ENCODE results near the gene JAKMIP2. TPM values are rescaled to one million over a fixed set of nuclear protein-coding genes. Genes with fewer than 3 reads are reported as not detected.

Gene JAKMIP2
- polyA plus RNA-seq, 2 donors = 0.10 to 0.20 TPM

- Histone ChIP-seq H3K27me3 (ENCODE audit: control insufficient read depth in 1 of 2, insufficient read depth in 2 of 2, low read length in 2 of 2) (peaks cover 0 to 2% of the 10 kb centered on the region in 2 donors), H3K9me3 (ENCODE audit: control insufficient read depth in 2 of 2, insufficient read depth in 1 of 2, low read depth in 1 of 2, low read length in 1 of 2) (no peaks in the 10 kb centered on the region), H3K4me3 (ENCODE audit: low read depth in 1 of 2, low read length in 2 of 2) (no peak overlapping the region), H3K36me3 (ENCODE audit: control insufficient read depth in 2 of 2, insufficient read depth in 2 of 2, low read length in 1 of 2) (no peaks in the 10 kb centered on the region), H3K27ac (ENCODE audit: low read depth in 2 of 2, low read length in 1 of 2) (no peak overlapping the region), H3K4me1 (ENCODE audit: control insufficient read depth in 2 of 2, insufficient read depth in 2 of 2, low read length in 1 of 2) (no peaks in the 10 kb centered on the region)
- 70 to 71% methylated on average over 6 of the region's 6 CpGs for WGBS, 2 donors
These were observed 14.2 kb upstream of the JAKMIP2 start for GRCh38 chr5:147796556-147797308.

GRCh38 chr5:147791181-147791580 lies 8.7 kb upstream of the JAKMIP2 start:
- Histone ChIP-seq H3K36me3 (ENCODE audit: control insufficient read depth in 2 of 2, insufficient read depth in 2 of 2, low read length in 1 of 2) (no peaks in the 10 kb centered on the region), H3K4me3 (ENCODE audit: low read depth in 1 of 2, low read length in 2 of 2) (no peak overlapping the region), H3K27me3 (ENCODE audit: control insufficient read depth in 1 of 2, insufficient read depth in 2 of 2, low read length in 2 of 2) (no peaks in the 10 kb centered on the region), H3K27ac (ENCODE audit: low read depth in 2 of 2, low read length in 1 of 2) (no peak overlapping the region), H3K4me1 (ENCODE audit: control insufficient read depth in 2 of 2, insufficient read depth in 2 of 2, low read length in 1 of 2) (no peaks in the 10 kb centered on the region), H3K9me3 (ENCODE audit: control insufficient read depth in 2 of 2, insufficient read depth in 1 of 2, low read depth in 1 of 2, low read length in 1 of 2) (no peaks in the 10 kb centered on the region)
- WGBS, 2 donors = 72 to 76% methylated on average over 6 of the region's 6 CpGs

- WGBS, 2 donors = 87 to 89% methylated on average over 2 of the region's 2 CpGs
- no peaks in the 10 kb centered on the region for H3K27me3 ChIP-seq (ENCODE audit: control insufficient read depth in 1 of 2, insufficient read depth in 2 of 2, low read length in 2 of 2)
These were observed 7.3 kb upstream of the JAKMIP2 start for GRCh38 chr5:147789820-147790219.

GRCh38 chr5:147788023-147788422 lies 5.5 kb upstream of the JAKMIP2 start:
- Histone ChIP-seq H3K9me3 (ENCODE audit: control insufficient read depth in 2 of 2, insufficient read depth in 1 of 2, low read depth in 1 of 2, low read length in 1 of 2) (no peaks in the 10 kb centered on the region), H3K27me3 (ENCODE audit: control insufficient read depth in 1 of 2, insufficient read depth in 2 of 2, low read length in 2 of 2) (no peaks in the 10 kb centered on the region), H3K36me3 (ENCODE audit: control insufficient read depth in 2 of 2, insufficient read depth in 2 of 2, low read length in 1 of 2) (no peaks in the 10 kb centered on the region), H3K4me1 (ENCODE audit: control insufficient read depth in 2 of 2, insufficient read depth in 2 of 2, low read length in 1 of 2) (no peaks in the 10 kb centered on the region), H3K4me3 (ENCODE audit: low read depth in 1 of 2, low read length in 2 of 2) (no peak overlapping the region), H3K27ac (ENCODE audit: low read depth in 2 of 2, low read length in 1 of 2) (no peak overlapping the region)

More at GRCh38 chr5:147789820-147790219, 7.3 kb upstream of the JAKMIP2 start:
- H3K9me3 ChIP-seq (ENCODE audit: control insufficient read depth in 2 of 2, insufficient read depth in 1 of 2, low read depth in 1 of 2, low read length in 1 of 2) = no peaks in the 10 kb centered on the region
- H3K36me3 ChIP-seq (ENCODE audit: control insufficient read depth in 2 of 2, insufficient read depth in 2 of 2, low read length in 1 of 2) = no peaks in the 10 kb centered on the region
- H3K27ac ChIP-seq (ENCODE audit: low read depth in 2 of 2, low read length in 1 of 2) = no peak overlapping the region
- no peaks in the 10 kb centered on the region for H3K4me1 ChIP-seq (ENCODE audit: control insufficient read depth in 2 of 2, insufficient read depth in 2 of 2, low read length in 1 of 2)
- H3K4me3 ChIP-seq (ENCODE audit: low read depth in 1 of 2, low read length in 2 of 2) = no peak overlapping the region

- 82 to 89% methylated on average over 2 of the region's 2 CpGs for WGBS, 2 donors
- Histone ChIP-seq H3K4me1 (ENCODE audit: control insufficient read depth in 2 of 2, insufficient read depth in 2 of 2, low read length in 1 of 2) (no peaks in the 10 kb centered on the region), H3K27me3 (ENCODE audit: control insufficient read depth in 1 of 2, insufficient read depth in 2 of 2, low read length in 2 of 2) (no peaks in the 10 kb centered on the region), H3K4me3 (ENCODE audit: low read depth in 1 of 2, low read length in 2 of 2) (no peak overlapping the region), H3K36me3 (ENCODE audit: control insufficient read depth in 2 of 2, insufficient read depth in 2 of 2, low read length in 1 of 2) (no peaks in the 10 kb centered on the region), H3K9me3 (ENCODE audit: control insufficient read depth in 2 of 2, insufficient read depth in 1 of 2, low read depth in 1 of 2, low read length in 1 of 2) (no peaks in the 10 kb centered on the region), H3K27ac (ENCODE audit: low read depth in 2 of 2, low read length in 1 of 2) (no peak overlapping the region)
These were observed 3.6 kb upstream of the JAKMIP2 start for GRCh38 chr5:147786142-147786541.

- Histone ChIP-seq H3K4me3 (ENCODE audit: low read depth in 1 of 2, low read length in 2 of 2) (no peak overlapping the region), H3K27me3 (ENCODE audit: control insufficient read depth in 1 of 2, insufficient read depth in 2 of 2, low read length in 2 of 2) (no peaks in the 10 kb centered on the region), H3K27ac (ENCODE audit: low read depth in 2 of 2, low read length in 1 of 2) (no peak overlapping the region), H3K36me3 (ENCODE audit: control insufficient read depth in 2 of 2, insufficient read depth in 2 of 2, low read length in 1 of 2) (no peaks in the 10 kb centered on the region), H3K9me3 (ENCODE audit: control insufficient read depth in 2 of 2, insufficient read depth in 1 of 2, low read depth in 1 of 2, low read length in 1 of 2) (no peaks in the 10 kb centered on the region), H3K4me1 (ENCODE audit: control insufficient read depth in 2 of 2, insufficient read depth in 2 of 2, low read length in 1 of 2) (no peaks in the 10 kb centered on the region)
- WGBS, 2 donors = 59 to 70% methylated on average over 8 of the region's 8 CpGs
These were observed 1.8 kb upstream of the JAKMIP2 start for GRCh38 chr5:147784146-147784987.

- no peaks in the 10 kb centered on the region for H3K27me3 ChIP-seq (ENCODE audit: control insufficient read depth in 1 of 2, insufficient read depth in 2 of 2, low read length in 2 of 2)
- H3K9me3 ChIP-seq (ENCODE audit: control insufficient read depth in 2 of 2, insufficient read depth in 1 of 2, low read depth in 1 of 2, low read length in 1 of 2) = no peaks in the 10 kb centered on the region
- H3K27ac ChIP-seq (ENCODE audit: low read depth in 2 of 2, low read length in 1 of 2) = no peak overlapping the region
- no peaks in the 10 kb centered on the region for H3K4me1 ChIP-seq (ENCODE audit: control insufficient read depth in 2 of 2, insufficient read depth in 2 of 2, low read length in 1 of 2)
- 78 to 82% methylated on average over 5 of the region's 5 CpGs for WGBS, 2 donors
- no peak overlapping the region for H3K4me3 ChIP-seq (ENCODE audit: low read depth in 1 of 2, low read length in 2 of 2)
- no peaks in the 10 kb centered on the region for H3K36me3 ChIP-seq (ENCODE audit: control insufficient read depth in 2 of 2, insufficient read depth in 2 of 2, low read length in 1 of 2)
These were observed 1.5 kb downstream of the JAKMIP2 start for GRCh38 chr5:147780924-147781573.

- H3K9me3 ChIP-seq (ENCODE audit: control insufficient read depth in 2 of 2, insufficient read depth in 1 of 2, low read depth in 1 of 2, low read length in 1 of 2) = no peaks in the 10 kb centered on the region
- no peak overlapping the region for H3K4me3 ChIP-seq (ENCODE audit: low read depth in 1 of 2, low read length in 2 of 2)
- 83 to 92% methylated on average over 1 of the region's 1 CpG for WGBS, 2 donors
- no peaks in the 10 kb centered on the region for H3K27me3 ChIP-seq (ENCODE audit: control insufficient read depth in 1 of 2, insufficient read depth in 2 of 2, low read length in 2 of 2)
- H3K27ac ChIP-seq (ENCODE audit: low read depth in 2 of 2, low read length in 1 of 2) = no peak overlapping the region
- H3K4me1 ChIP-seq (ENCODE audit: control insufficient read depth in 2 of 2, insufficient read depth in 2 of 2, low read length in 1 of 2) = no peaks in the 10 kb centered on the region
- H3K36me3 ChIP-seq (ENCODE audit: control insufficient read depth in 2 of 2, insufficient read depth in 2 of 2, low read length in 1 of 2) = no peaks in the 10 kb centered on the region
These were observed 2.8 kb downstream of the JAKMIP2 start for GRCh38 chr5:147779694-147780093.

GRCh38 chr5:147776989-147777388 lies 5.5 kb downstream of the JAKMIP2 start:
- WGBS, 2 donors = 86% methylated on average over 4 of the region's 4 CpGs
- Histone ChIP-seq H3K27ac (ENCODE audit: low read depth in 2 of 2, low read length in 1 of 2) (no peak overlapping the region), H3K4me3 (ENCODE audit: low read depth in 1 of 2, low read length in 2 of 2) (no peak overlapping the region)

More at GRCh38 chr5:147776989-147777388, 5.5 kb downstream of the JAKMIP2 start:
- no peaks in the 10 kb centered on the region for H3K9me3 ChIP-seq (ENCODE audit: control insufficient read depth in 2 of 2, insufficient read depth in 1 of 2, low read depth in 1 of 2, low read length in 1 of 2)
- H3K36me3 ChIP-seq (ENCODE audit: control insufficient read depth in 2 of 2, insufficient read depth in 2 of 2, low read length in 1 of 2) = no peaks in the 10 kb centered on the region
- H3K4me1 ChIP-seq (ENCODE audit: control insufficient read depth in 2 of 2, insufficient read depth in 2 of 2, low read length in 1 of 2) = no peaks in the 10 kb centered on the region
- H3K27me3 ChIP-seq (ENCODE audit: control insufficient read depth in 1 of 2, insufficient read depth in 2 of 2, low read length in 2 of 2) = no peaks in the 10 kb centered on the region
